SK-N-SH (cell line): ENCODE measurements around the gene ZNF516.

Source experiments
- FOXM1 ChIP-seq: IDR thresholded peaks from 2 replicates; pipeline ENCODE4 v1.4.0; 2012; ENCODE audit warnings: low read depth, mild to moderate bottlenecking
- MAX ChIP-seq: IDR thresholded peaks from 2 replicates; pipeline ENCODE4 v1.4.0; 2012; ENCODE audit warnings: low read depth
- POLR2AphosphoS5 ChIP-seq: IDR thresholded peaks from 2 replicates; pipeline ENCODE4 v1.6.1; 2012; ENCODE audit warnings: low read depth, low read length
- TF ChIP-seq, protein P1 (sequence below): fragments of 200-600 bp; sonication (generic); IDR thresholded peaks from 2 replicates; pipeline ENCODE4 v1.6.1; 2017; ENCODE audit warnings: antibody characterized with exemption, mild to moderate bottlenecking, moderate library complexity
- TF ChIP-seq, protein P2 (sequence below): IDR thresholded peaks from 2 replicates; pipeline ENCODE4 v1.6.1; 2012; ENCODE audit warnings: mild to moderate bottlenecking, low read depth, low read length, moderate library complexity
- TF ChIP-seq, protein P3 (sequence below): fragments of 150-350 bp; IDR thresholded peaks from 2 replicates; pipeline ENCODE4 v1.6.1; 2017; ENCODE audit warnings: antibody characterized with exemption, low read length, low read depth, borderline replicate concordance

- no peak for TF ChIP-seq MAX
- no peak for TF ChIP-seq POLR2AphosphoS5
- TF ChIP-seq, protein P1, sequence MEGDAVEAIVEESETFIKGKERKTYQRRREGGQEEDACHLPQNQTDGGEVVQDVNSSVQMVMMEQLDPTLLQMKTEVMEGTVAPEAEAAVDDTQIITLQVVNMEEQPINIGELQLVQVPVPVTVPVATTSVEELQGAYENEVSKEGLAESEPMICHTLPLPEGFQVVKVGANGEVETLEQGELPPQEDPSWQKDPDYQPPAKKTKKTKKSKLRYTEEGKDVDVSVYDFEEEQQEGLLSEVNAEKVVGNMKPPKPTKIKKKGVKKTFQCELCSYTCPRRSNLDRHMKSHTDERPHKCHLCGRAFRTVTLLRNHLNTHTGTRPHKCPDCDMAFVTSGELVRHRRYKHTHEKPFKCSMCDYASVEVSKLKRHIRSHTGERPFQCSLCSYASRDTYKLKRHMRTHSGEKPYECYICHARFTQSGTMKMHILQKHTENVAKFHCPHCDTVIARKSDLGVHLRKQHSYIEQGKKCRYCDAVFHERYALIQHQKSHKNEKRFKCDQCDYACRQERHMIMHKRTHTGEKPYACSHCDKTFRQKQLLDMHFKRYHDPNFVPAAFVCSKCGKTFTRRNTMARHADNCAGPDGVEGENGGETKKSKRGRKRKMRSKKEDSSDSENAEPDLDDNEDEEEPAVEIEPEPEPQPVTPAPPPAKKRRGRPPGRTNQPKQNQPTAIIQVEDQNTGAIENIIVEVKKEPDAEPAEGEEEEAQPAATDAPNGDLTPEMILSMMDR = no peak
- TF ChIP-seq, protein P2, sequence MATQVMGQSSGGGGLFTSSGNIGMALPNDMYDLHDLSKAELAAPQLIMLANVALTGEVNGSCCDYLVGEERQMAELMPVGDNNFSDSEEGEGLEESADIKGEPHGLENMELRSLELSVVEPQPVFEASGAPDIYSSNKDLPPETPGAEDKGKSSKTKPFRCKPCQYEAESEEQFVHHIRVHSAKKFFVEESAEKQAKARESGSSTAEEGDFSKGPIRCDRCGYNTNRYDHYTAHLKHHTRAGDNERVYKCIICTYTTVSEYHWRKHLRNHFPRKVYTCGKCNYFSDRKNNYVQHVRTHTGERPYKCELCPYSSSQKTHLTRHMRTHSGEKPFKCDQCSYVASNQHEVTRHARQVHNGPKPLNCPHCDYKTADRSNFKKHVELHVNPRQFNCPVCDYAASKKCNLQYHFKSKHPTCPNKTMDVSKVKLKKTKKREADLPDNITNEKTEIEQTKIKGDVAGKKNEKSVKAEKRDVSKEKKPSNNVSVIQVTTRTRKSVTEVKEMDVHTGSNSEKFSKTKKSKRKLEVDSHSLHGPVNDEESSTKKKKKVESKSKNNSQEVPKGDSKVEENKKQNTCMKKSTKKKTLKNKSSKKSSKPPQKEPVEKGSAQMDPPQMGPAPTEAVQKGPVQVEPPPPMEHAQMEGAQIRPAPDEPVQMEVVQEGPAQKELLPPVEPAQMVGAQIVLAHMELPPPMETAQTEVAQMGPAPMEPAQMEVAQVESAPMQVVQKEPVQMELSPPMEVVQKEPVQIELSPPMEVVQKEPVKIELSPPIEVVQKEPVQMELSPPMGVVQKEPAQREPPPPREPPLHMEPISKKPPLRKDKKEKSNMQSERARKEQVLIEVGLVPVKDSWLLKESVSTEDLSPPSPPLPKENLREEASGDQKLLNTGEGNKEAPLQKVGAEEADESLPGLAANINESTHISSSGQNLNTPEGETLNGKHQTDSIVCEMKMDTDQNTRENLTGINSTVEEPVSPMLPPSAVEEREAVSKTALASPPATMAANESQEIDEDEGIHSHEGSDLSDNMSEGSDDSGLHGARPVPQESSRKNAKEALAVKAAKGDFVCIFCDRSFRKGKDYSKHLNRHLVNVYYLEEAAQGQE = no peak
- TF ChIP-seq, protein P3, sequence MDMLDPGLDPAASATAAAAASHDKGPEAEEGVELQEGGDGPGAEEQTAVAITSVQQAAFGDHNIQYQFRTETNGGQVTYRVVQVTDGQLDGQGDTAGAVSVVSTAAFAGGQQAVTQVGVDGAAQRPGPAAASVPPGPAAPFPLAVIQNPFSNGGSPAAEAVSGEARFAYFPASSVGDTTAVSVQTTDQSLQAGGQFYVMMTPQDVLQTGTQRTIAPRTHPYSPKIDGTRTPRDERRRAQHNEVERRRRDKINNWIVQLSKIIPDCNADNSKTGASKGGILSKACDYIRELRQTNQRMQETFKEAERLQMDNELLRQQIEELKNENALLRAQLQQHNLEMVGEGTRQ = no peak
- no peak for TF ChIP-seq FOXM1
Measured at GRCh38 chr18:76434452-76434851, 60.6 kb downstream of the ZNF516 start.
